Measurements from ENCODE around the gene GOLGA6L10.
A peak's percentile ranks its signal among the peaks of the same experiment; 100 is the strongest.
"Not testable (repeated sequence)": the region's sequence is repeated elsewhere in the genome, so short reads cannot be mapped to it uniquely, and the experiment has no call there.

The GOLGA6L10 gene

DNA sequence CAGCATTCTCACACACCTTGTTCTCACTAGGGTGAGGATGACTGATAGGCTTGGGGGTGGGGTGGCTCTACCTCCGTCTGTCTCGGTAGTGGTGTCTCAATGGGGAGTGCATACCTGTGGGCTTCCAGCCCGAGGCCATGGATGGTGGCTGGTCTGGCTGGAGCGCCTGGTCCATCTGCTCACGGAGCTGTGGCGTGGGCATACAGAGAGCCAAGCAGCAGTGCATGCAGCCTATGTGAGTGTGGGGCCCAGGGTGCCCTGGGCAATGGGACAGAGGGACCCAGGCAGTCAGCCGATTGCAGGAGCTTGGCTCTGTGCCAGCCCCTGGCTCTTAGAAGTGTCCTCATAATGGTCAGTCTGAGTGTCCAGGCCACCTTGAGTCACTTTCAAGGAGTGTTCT lies 31.8 kb downstream of the GOLGA6L10 start:
- DNase-seq (ENCODE audit: low read depth in 2 of 2): not testable (repeated sequence)

DNA sequence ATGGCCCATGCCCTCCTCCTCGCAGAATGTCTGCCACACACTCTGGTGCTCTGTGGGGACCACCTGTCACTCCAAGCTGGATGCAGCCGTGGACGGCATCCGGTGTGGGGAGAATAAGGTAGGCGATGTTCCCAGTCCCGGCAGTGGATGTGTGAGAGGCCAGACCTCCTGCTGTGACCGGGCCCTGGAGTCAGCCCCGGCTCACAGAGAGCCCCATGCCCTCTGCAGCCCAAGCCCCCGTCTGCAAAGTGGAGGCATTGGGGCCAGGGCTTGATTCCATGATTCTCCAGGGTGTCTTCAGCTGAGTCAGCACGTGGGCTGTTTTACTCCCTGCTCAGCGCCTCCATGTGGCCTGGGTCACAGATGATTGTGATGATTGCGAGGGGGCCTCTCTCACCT lies 32.2 kb downstream of the GOLGA6L10 start:
- no peak for DNase-seq (ENCODE audit: low read depth in 2 of 2)

DNA sequence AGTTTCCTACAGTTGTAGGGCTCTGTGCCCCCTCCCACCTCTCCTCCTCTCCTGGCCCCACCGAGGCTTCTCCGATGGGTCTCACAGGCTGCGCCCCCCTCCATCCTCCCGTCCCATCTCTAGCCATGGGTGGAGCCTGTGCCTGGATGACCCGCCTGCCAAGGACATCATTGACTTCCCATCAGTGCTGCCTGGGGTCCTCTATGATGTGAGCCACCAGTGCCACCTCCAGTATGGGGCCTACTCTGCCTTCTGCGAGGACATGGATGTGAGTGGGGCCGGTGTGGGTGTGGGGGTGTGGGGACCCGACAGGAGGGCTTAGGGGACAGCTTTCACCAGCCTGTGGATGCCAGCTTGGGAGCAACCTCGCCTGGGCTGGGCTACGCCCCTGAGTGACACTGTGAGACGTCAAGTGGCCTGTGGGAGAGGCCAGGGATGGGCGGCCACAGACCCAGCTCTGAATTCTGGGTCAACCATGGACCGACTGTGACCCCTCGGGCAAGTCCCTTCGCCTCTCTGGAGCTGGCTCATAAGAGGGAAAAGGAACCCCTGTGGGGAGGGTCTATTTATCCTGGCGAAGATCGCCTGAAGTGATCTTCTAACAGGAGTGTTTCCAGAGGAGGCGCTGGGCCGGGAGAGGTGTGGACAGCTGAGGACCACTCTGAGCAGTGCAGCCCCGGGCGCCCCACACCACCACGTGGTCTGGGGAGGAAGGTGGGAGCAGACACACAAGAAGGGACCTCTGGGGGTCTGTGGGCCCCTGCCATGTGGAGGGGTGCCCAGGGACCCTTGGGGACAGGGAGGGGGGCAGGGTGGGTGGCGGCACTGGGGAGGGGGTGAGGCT lies 32.8 kb downstream of the GOLGA6L10 start:
- DNase-seq (ENCODE audit: low read depth in 2 of 2): not testable (repeated sequence)

DNA sequence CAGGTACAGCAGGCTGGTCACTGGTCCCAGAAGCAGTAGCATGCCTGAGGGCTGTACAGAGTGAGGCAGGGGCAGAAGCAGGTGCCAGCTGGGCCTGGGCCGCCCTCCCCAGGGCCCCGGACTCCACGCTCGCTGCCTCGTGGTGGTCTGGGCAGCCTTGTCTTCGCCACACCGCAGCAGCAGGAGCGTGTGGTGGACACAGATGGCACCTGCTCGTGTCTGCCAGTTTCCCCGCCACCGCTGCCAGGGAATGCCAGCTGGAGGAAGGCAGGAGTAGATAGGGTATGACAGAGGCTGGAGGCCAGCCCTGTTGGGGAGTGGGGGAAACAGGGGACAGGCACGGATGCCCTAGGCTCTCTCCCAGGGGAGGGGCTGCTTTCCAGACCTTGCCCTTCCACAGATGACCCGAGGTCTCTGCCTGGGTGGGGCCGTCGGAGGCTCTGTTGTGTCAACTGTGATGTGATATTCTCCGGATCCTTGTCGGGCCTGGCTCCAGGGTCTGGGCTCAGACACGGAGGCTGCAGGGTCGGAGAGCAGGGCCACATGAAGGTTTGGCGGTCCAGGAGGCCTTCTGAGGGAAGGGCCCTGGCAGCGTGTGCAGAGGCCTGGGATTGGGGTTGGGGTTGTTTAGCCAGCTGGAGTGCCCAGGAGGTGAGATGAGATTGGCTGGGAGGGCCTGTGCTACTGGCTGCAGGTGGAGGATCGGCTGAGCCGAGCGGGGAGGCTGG lies 33.6 kb downstream of the GOLGA6L10 start:
- DNase-seq (ENCODE audit: low read depth in 2 of 2): no peak

DNA sequence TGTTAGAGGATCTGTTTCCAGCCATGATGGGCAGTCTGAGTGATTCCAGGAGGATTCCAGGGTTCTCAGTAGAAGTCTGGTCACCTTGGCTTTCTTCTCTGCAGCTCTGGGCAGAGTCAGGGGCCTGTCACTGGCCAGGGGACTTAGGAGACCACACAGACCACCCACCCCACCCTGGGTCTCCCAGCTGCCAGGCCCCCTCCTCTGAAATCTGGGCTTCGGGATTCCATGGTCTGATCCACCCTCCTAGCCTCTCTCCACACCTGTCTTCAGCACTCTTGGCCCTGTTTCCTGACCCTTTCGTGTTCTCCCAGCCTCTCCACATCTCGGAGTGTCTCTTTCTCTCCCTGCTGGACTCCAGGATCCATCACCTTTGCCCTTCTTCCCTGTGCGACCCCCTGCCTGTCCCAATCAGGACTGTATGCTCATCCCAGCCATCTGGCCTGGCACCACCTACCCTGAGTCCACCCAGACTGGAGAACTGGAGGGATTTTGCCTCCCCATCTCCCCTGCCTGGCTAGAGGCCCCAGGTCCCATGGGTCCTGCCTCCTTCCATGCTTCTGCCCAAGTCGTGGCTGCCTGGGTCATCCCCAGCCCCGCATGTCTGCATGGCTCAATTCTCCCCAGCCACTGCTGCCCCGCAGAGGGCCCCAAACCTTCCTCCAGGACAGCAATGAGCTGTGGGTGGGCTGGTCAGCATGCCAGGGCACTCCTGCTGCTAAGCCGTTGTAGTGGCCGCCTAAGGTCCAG lies 34.3 kb downstream of the GOLGA6L10 start:
- no peak for DNase-seq (ENCODE audit: low read depth in 2 of 2)

DNA sequence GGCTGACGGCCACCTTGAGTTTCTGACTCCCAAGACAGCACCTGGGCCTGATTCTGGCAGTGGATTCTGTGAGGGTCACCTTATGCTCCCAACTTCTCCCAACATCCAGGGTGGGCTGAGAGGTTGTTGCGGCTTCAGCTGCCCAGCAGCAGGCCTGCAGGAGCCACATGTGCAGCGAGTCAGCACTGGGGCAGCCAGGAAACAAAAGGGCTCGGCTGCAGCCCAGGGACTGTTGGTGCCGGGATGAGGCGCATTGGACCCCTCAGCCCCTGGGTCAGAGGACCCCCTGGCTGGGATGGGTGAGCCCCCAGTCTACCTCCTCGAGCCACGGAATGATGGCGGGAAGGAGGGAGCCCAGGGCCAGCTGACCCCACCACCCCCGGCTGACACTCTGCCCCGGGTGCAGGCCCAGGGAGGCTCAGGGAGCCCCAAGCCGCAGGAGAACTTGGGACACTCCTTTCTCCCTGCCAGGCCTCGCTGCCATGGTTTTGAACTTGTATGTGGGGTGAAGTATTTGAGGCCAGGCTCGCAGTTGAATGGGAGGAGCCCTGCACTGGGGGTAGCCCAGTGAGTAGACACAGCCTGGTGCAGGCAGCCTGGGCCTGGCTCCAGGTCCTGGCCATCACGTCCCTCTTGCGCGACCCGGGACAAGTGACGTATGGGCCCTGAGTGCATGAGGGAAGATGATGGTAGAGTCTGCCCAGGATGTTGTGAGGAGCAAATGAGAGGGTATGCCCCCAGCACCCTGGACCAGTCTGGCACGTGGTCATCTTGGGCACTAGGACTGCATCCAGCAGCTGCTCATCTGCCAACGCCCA lies 35.1 kb downstream of the GOLGA6L10 start:
- DNase-seq (ENCODE audit: low read depth in 2 of 2): not testable (repeated sequence)

DNA sequence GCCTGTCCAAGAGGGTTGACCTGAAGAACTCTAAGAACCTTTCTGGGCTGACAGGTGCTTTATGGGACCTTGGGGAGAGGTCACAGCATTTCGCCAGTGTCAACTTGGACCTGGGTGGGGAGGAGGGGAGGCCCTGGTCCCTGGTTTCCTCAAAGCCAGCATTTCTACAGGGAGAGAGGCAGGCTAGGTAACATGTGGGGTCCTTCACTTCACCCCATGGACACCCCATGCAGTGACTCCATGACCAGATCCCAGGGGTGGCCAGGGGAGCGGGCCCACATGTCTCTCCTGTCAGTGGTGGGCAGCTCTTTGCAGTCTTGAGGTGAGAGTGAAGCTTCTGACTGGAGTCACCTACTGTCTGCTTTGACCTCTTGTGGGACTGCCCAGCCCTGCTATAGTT lies 35.8 kb downstream of the GOLGA6L10 start:
- DNase-seq (ENCODE audit: low read depth in 2 of 2): no peak

DNA sequence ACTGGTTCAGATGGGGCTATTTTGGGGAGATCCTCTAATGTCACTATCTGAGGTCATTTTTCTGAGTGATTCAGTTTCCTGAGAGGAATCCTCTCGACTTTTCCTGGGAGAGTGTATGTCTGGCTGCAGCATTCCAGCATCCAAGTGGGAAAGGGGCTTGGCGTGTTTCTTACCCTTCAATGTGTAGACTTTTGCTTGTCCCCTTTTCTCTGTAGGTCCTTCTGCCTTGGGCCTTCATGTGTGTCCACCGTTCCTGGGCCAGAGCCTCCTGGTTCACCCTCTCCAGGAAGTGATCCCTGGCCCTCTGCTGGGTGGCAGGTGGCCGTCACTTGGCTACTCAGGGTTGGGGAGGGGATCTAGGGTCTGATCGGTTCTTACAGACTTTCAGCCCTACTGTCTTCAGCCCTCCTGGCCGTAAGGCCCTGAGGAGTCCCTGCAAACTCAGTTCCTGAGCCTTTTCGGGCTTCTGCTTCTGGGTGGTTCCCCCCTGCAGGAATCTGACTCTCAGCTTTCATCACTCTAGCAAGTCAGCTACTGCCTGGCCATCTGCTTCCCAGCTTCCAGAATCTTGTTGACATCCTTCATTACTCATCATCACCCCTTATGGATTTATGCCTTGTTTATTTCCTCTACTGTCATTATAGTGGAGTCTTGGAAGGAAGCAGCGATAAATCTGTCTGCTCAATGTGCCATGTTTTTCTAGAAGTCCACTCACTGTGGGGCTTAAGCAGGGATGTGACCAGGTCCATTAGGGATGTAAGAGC lies 36.5 kb downstream of the GOLGA6L10 start:
- peak; percentile 62 to 64 for DNase-seq (ENCODE audit: low read depth in 2 of 2)

DNA sequence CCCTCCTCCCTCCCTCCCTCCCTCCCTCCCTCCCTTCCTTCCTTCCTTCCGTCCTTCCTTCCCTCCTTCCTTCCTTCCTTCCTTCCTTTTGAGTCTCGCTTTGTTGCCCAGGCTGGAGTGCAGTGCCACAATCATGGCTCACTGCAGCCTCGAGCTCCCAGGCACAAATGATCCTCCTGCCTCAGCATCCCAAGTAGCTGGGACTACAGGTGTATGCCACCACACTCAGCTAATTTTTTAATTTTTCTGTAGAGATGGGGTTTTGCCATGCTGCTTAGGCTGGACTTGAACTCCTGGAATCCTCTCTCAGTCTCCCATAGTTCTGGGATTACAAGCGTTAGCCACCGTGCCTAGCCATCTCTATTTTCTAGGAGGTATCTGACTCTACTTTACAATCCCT lies 38.0 kb downstream of the GOLGA6L10 start:
- not testable (repeated sequence) for DNase-seq (ENCODE audit: low read depth in 2 of 2)

DNA sequence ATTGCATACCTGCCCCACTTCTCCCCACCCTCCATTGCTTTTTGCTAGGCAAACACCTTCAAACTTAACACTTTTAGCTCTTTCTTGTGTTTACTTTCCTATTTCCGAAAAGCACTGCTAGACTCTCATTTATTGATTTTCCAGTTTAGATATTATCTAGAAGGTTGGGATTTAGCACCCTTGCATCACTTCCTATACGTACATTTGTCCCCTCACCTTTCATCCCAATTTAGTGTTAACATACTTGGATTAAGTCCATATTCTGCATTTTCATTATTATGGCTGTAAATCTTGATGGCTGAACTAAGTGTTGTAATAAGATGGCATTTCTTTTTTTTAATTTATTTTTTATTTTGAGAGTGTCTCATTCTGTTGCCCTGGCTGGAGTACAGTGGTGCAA lies 39.5 kb downstream of the GOLGA6L10 start:
- no peak for DNase-seq (ENCODE audit: low read depth in 2 of 2)

DNA sequence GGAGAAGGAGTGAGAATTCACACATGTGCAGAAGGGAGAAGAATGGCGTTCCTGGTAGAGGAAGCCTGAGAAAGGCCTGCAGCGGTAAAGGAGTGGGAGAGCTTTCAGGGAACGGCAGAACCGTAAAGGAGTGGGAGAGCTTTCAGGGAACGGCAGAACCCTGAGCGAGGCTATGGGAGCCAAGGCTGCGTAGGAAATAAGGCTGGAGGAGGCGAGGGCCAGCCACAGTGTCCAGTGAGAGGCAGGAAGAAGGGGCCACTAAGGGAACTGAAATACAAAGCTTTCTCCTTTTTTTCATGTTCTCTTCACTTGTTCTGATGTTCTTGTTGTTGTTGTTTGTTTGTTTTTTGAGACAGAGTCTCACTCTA lies 41.6 kb downstream of the GOLGA6L10 start:
- DNase-seq (ENCODE audit: low read depth in 2 of 2): no peak

DNA sequence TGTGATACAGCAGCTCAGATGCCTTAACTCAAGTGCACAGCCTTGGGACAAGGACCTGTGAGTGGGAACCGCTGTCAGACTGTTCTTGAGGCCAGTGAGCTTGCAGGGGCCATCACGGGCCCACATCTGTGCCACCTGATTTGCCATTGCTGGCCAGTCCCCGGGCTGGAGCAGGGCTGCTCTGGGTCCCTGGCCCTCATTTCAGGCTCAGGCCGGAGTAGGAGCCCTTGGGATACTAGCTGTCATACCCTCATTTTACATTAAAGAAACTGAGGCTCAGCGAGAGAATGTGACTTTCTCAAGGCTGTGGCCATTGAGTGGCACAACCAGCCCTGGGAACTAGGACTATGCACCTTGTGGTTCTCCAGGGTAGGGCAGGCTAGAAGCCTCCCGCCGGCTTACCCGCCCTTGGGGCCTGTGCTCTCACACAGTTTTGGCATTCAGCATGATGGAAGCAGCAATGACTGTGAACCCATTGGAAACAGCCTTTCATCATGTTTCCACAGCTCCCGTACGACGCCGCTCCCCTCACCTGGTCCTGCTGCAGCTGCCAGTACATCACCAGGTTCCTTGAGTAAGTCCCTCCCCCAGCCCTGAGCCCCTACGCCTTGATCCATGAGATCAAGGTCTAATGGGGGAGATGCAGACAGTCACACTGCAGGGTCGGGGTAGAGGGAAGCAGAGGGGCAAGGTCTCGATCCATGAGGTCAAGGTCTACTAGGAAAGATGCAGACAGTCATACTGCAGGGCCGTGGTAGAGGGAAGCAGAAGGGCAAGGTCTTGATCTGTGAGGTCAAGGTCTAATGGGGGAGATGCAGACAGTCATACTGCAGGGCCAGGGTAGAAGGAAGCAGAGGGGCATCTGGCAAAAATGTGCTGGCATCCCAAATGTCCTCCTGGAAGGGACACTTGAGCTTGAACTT lies 42.2 kb downstream of the GOLGA6L10 start:
- DNase-seq (ENCODE audit: low read depth in 2 of 2): no peak

DNA sequence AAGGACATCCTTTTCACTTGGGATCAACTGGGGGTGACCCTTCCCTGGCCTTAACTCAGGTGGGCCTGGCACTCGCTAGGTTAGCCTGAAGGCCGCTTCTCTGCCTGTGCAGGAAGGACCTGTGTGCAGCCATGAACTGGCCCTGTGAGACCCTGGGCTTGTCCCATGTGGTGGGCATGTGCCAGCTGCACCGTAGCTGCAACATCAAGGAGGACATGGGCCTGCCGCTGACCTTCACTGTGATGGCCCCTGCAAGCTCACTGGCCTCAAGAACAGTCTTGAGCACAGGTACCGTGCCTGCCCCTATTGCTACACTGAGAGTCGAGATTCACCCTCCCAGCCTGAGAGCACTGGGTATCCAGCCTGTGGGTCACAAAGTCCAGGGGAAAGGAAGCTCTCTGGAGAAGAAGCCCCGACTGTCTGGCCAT lies 43.6 kb downstream of the GOLGA6L10 start:
- no peak for DNase-seq (ENCODE audit: low read depth in 2 of 2)

DNA sequence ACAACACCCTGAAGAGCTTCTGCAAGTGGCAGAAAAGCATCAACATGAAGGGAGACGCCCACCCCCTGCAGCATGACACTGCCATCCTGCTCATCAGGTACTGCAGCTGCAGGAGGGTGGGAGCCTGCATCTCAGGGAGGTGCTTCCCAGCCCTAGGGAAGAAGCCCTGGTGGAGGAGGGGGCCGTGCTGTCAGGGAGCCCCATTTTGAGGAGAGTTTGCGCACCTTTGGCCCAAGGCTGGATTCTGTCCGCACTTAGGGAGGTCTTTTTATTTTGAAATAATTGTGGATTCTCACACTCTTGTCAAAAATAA lies 44.5 kb downstream of the GOLGA6L10 start:
- no peak for DNase-seq (ENCODE audit: low read depth in 2 of 2)

DNA sequence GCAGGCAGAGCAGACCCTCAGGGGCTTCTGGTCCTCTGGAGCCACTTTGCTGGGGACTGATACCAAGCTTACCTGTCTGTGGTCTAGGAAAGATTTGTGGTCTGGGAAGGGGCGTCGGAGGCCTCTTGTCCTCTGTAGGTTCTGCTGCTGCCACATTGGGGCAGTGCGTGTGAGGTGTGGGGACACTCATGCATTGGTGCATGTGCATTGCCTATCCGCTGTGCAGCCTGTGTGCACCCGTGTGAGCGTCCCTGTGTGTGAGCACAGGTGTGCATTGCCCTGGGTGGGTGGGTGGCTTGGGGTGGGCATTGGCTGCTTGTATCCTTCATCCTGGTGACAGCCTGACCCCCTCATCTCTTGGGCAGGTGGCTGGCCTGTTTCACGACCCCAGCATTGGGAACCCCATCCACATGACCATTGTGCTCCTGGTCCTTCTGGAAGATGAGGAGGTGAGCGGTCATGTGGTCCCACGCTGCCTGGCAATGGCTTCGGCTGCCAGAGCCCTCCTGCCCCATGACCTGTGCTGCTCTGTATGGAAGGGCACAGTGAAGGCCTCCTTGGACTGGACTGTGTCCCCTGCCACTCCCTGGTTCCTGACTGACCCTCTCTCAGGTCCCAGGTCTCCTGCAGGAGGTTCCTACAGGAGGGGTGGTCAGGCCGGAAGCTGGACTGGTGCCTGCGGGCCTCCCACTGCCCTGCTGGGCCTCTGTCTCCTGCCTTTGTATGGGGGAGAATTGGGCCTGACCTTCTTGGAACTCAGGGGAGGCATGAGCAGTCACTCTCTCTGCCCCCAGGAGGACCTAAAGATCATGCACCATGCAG lies 45.1 kb downstream of the GOLGA6L10 start:
- no peak for DNase-seq (ENCODE audit: low read depth in 2 of 2)

DNA sequence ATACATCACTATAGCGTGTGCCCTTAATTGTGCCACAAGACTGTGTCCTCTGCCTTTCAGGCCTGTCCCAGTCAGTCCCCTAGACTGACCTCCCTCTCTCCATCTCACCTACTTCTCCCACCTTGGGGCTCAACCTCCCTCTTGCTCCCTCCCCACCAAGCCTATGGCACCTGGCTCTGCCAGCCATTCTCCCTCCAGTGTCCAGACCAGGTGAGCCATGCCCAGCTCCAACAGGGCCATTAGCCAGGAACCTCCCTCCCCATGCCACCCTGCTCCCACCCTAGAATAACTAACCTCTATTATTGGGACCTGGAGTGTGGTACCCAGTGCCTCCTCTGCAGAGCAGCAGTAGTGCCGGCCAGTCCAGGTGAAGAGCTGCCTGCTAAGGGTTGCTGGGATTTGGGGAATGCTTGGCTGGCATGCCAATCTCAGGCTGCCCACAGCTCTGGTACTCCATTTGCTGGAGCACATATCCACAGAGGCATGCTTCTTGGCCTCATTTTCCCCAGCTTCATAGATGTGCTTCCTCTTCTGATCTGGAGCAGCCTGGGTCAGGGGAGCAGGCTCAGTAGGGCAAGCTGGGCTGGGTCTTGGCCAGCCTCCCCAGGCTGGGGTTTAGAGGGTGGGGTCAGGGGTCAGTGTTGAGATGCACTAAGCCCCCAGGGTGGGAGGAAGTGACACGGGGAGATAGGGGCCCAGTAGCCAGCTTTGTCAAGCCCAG lies 47.8 kb downstream of the GOLGA6L10 start:
- no peak for DNase-seq (ENCODE audit: low read depth in 2 of 2)

DNA sequence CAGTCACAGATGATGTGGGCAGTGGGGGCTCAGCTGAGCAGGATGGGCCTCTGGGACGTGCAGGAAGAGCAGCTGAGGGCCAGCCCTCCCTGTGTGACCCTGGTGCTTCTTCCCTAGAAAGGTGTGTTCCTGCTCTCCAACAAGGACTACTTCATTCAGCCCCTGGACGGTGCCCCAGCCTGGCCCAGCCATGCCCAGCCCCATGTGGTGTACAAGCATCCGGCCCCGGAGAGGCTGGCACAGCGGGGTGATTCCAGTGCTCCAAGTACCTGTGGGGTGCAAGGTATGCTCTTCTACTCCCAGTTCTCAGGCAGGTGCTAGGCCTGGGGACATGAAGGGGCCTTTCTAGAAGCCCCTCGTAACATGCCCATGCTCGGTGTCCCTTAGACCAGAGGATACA lies 48.4 kb downstream of the GOLGA6L10 start:
- DNase-seq (ENCODE audit: low read depth in 2 of 2): no peak

DNA sequence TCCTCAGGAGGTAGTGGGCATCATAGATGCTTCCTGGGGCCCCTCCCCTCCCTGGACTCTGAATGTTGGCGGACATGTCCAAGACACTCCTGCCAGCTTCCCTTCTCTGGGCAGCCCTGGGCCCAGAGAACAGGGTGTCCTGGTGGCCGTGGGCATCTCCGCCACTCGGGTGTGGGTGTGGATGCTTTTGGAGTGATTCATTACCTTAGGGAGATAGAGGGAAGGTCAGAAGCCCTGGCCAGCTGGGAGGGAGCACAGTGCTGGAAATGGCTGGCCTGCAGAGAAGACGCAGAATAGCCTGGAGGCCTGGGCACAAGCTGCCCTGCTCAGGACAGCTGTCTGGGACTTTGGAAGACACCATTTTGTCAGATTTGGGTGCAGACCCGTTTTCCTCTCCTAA lies 48.9 kb downstream of the GOLGA6L10 start:
- not testable (repeated sequence) for DNase-seq (ENCODE audit: low read depth in 2 of 2)

Measured in fibroblast of skin of left quadriceps (primary cell).